OCI-LY7 (cell line): ENCODE data around the gene SYTL2. TPM values are rescaled to one million over a fixed set of nuclear protein-coding genes. Genes with fewer than 3 reads are reported as not detected.
"Not testable (repeated sequence)": the region's sequence is repeated elsewhere in the genome, so short reads cannot be mapped to it uniquely, and the experiment has no call there.

Experiments used
- BruUV-seq: library from RNA; stranded (reverse); fragments of 400-500 nt; replicated peaks from 2 replicates; lab custom pipeline; 2021; lab: Mats Ljungman, UMichigan
- CTCF ChIA-PET: fragments of 300-600 bp; sonication (Branson Sonifier 250); formaldehyde crosslinking; loops from one replicate; lab custom pipeline; 2022; ENCODE audit warnings: antibody characterized with exemption; ENCODE audit not compliant: unreplicated experiment; lab: Charles Lee
- POLR2A ChIA-PET: fragments of 300-600 bp; sonication (Branson Sonifier 250); formaldehyde crosslinking; loops from one replicate; lab custom pipeline; 2022; ENCODE audit warnings: antibody characterized with exemption; lab: Charles Lee
- DNase-seq: peaks from one replicate; pipeline ENCODE4 v3.0.0-alpha.2; 2015; ENCODE audit warnings: low spot score
- H2AFZ ChIP-seq: fragments of 200-600 bp; sonication (generic), shearing (Covaris generic); 2 replicates; pipeline ENCODE4 v1.6.1; 2014; ENCODE audit warnings: mild to moderate bottlenecking, antibody characterized with exemption, low read length, moderate library complexity
- H3K27ac ChIP-seq: fragments of 200-600 bp; sonication (generic); 2 replicates; pipeline ENCODE4 v1.5.1; 2014; ENCODE audit warnings: mixed run types, low read depth, mild to moderate bottlenecking, moderate library complexity, low read length, inconsistent platforms; ENCODE audit not compliant: poor library complexity, severe bottlenecking
- H3K36me3 ChIP-seq: fragments of 200-600 bp; sonication (generic); 2 replicates; pipeline ENCODE4 v1.6.1; 2014; ENCODE audit warnings: mild to moderate bottlenecking, antibody characterized with exemption, low read length, moderate library complexity, mixed read lengths; ENCODE audit not compliant: insufficient read depth
- H3K4me1 ChIP-seq: fragments of 200-600 bp; sonication (generic); 2 replicates; pipeline ENCODE4 v1.5.1; 2014; ENCODE audit warnings: mild to moderate bottlenecking, low read length; ENCODE audit not compliant: insufficient read depth, poor library complexity, severe bottlenecking
- H3K4me2 ChIP-seq: fragments of 200-600 bp; sonication (generic); 2 replicates; pipeline ENCODE4 v1.6.1; 2014; ENCODE audit warnings: mild to moderate bottlenecking, low read length
- H3K4me3 ChIP-seq: fragments of 200-600 bp; sonication (generic); 2 replicates; pipeline ENCODE4 v1.5.1; 2014; ENCODE audit warnings: mild to moderate bottlenecking, low read depth, low read length; ENCODE audit not compliant: poor library complexity, severe bottlenecking
- H3K79me2 ChIP-seq: fragments of 200-600 bp; sonication (generic); 2 replicates; pipeline ENCODE4 v1.6.1; 2016; ENCODE audit warnings: low read depth, mild to moderate bottlenecking, low read length, moderate library complexity, mixed read lengths; ENCODE audit not compliant: insufficient read depth
- H3K9me2 ChIP-seq: fragments of 200-600 bp; sonication (generic); 2 replicates; pipeline ENCODE4 v1.6.1; 2016; ENCODE audit warnings: mild to moderate bottlenecking, low read length, mixed read lengths; ENCODE audit not compliant: insufficient read depth
- H3K9me3 ChIP-seq: fragments of 200-600 bp; sonication (generic); 2 replicates; pipeline ENCODE4 v1.6.1; 2014; ENCODE audit warnings: mild to moderate bottlenecking, mixed run types, low read length, mixed read lengths
- H4K20me1 ChIP-seq: fragments of 200-600 bp; sonication (generic); 2 replicates; pipeline ENCODE4 v1.6.1; 2014; ENCODE audit warnings: mild to moderate bottlenecking, antibody characterized with exemption, low read length, moderate library complexity, mixed read lengths; ENCODE audit not compliant: insufficient read depth
- CTCF ChIP-seq: fragments of 200-600 bp; sonication (generic); conservative IDR thresholded peaks from 2 replicates; pipeline ENCODE4 v1.5.1; 2014; ENCODE audit warnings: mild to moderate bottlenecking, antibody characterized with exemption, low read length, moderate library complexity, mixed read lengths
- EZH2phosphoT487 ChIP-seq: fragments of 200-600 bp; sonication (generic); IDR thresholded peaks from 2 replicates; pipeline ENCODE4 v1.6.1; 2018; ENCODE audit warnings: low read depth, borderline replicate concordance, mild to moderate bottlenecking, mixed run types, antibody characterized with exemption, low read length, moderate library complexity, mixed read lengths
- intact Hi-C: fragments of 100-400 bp; cut with micrococcal nuclease; formaldehyde crosslinking; loops from one replicate; pipeline ENCODE4 v1.10.0; 2022; ENCODE audit not compliant: unreplicated experiment
- total RNA-seq, 2 experiments: library from RNA; depleted of rRNA in 1 of 2; stranded (reverse); fragments of >200 nt in 1 of 2; shearing (Covaris generic) in 1 of 2; gene quantifications; 2 replicates each; pipeline ENCODE4 v1.2.3, GENCODE V29; 2014 to 2022

SYTL2 gene
- total RNA-seq, 2 experiments from 2014 or later = 2.6 to 5.1 TPM

- H3K9me2 ChIP-seq, H3K79me2 ChIP-seq, H3K27ac ChIP-seq, H2AFZ ChIP-seq, POLR2A ChIA-PET, H4K20me1 ChIP-seq, H3K36me3 ChIP-seq, H3K4me1 ChIP-seq, BruUV-seq, H3K4me3 ChIP-seq, DNase-seq, H3K4me2 ChIP-seq, intact Hi-C loops, H3K9me3 ChIP-seq, CTCF ChIA-PET: not testable (repeated sequence)
Observed at GRCh38 chr11:85780780-85781517, 30.0 kb downstream of the SYTL2 start.

GRCh38 chr11:85779956-85780640 is 30.8 kb downstream of the SYTL2 start:
- POLR2A ChIA-PET = no interaction called here
- CTCF ChIA-PET = no interaction called here
- Histone ChIP-seq H3K4me2 (no peak overlapping the region), H2AFZ (no peak overlapping the region), H3K9me2 (no peaks in the 10 kb centered on the region), H3K9me3 (no peaks in the 10 kb centered on the region), H3K4me1 (no peaks in the 10 kb centered on the region), H4K20me1 (no peaks in the 10 kb centered on the region), H3K4me3 (no peak overlapping the region), H3K27ac (no peak overlapping the region), H3K79me2 (no peaks in the 10 kb centered on the region), H3K36me3 (no peaks in the 10 kb centered on the region)
- BruUV-seq = no TSS peak
- intact Hi-C loops = no loop called here
- no peak for DNase-seq
- TF ChIP-seq CTCF = no peak
- no peak for TF ChIP-seq EZH2phosphoT487

GRCh38 chr11:85777603-85777972 is 33.4 kb downstream of the SYTL2 start:
- H3K79me2 ChIP-seq, BruUV-seq, H3K9me3 ChIP-seq, intact Hi-C loops, POLR2A ChIA-PET, DNase-seq, H3K4me1 ChIP-seq, H4K20me1 ChIP-seq, H3K27ac ChIP-seq, H3K36me3 ChIP-seq, CTCF ChIA-PET, H3K4me3 ChIP-seq, H3K4me2 ChIP-seq, H2AFZ ChIP-seq, H3K9me2 ChIP-seq: not testable (repeated sequence)
